HFFc6 (cell line): ENCODE results near the gene BMP7. TPM values are rescaled to one million over a fixed set of nuclear protein-coding genes. Genes with fewer than 3 reads are reported as not detected.

Experiments used
- DNase-seq: peaks from one replicate; pipeline ENCODE4 v3.0.0-alpha.2; 2018
- H3K27ac Mint-ChIP-seq: 2 replicates; pipeline ENCODE4 v1.8.0; 2020; ENCODE audit warnings: mild to moderate bottlenecking, mixed read lengths
- H3K27me3 Mint-ChIP-seq: 2 replicates; pipeline ENCODE4 v1.8.0; 2021; ENCODE audit warnings: mild to moderate bottlenecking, moderate library complexity, mixed read lengths; ENCODE audit not compliant: insufficient read depth
- H3K36me3 Mint-ChIP-seq: 2 replicates; pipeline ENCODE4 v1.8.0; 2021; ENCODE audit warnings: low read depth, mixed read lengths
- H3K4me1 Mint-ChIP-seq: 2 replicates; pipeline ENCODE4 v1.8.0; 2020; ENCODE audit warnings: low read depth, mixed read lengths
- H3K4me3 Mint-ChIP-seq: 2 replicates; pipeline ENCODE4 v1.8.0; 2020; ENCODE audit warnings: mild to moderate bottlenecking, moderate library complexity, mixed read lengths
- H3K9me3 Mint-ChIP-seq: 2 replicates; pipeline ENCODE4 v1.8.0; 2020; ENCODE audit warnings: mild to moderate bottlenecking, mixed read lengths
- total RNA-seq, 6 experiments: library from RNA; stranded (reverse); fragmentation: NEBNext Ultra II Directional; extraction: Animal tissue kit (Norgen Biotek cat#: 25700); gene quantifications; 2 replicates in 1 of 6; 3 replicates in 5 of 6; pipeline ENCODE4 v1.2.3, GENCODE V29; 2021
- TF ChIP-seq, protein P1 (sequence below): fragments of 200-600 bp; sonication (generic); IDR thresholded peaks from 2 replicates; pipeline ENCODE4 v1.5.0; 2021; ENCODE audit warnings: antibody characterized with exemption, mild to moderate bottlenecking

BMP7 gene
- total RNA-seq, 6 experiments from 2014 or later = not detected

GRCh38 chr20:57221916-57222630 lies 44.4 kb downstream of the BMP7 start:
- no peak for DNase-seq
- Mint-ChIP-seq H3K27ac (no peak overlapping the region), H3K36me3 (no peaks in the 10 kb centered on the region), H3K9me3 (no peaks in the 10 kb centered on the region; the same call in 1 of the 2 replicates), H3K4me3 (no peak overlapping the region), H3K4me1 (peaks cover 19% of the 10 kb centered on the region), H3K27me3 (peaks cover 12% of the 10 kb centered on the region; the same call in 1 of the 2 replicates)
- TF ChIP-seq, protein P1, sequence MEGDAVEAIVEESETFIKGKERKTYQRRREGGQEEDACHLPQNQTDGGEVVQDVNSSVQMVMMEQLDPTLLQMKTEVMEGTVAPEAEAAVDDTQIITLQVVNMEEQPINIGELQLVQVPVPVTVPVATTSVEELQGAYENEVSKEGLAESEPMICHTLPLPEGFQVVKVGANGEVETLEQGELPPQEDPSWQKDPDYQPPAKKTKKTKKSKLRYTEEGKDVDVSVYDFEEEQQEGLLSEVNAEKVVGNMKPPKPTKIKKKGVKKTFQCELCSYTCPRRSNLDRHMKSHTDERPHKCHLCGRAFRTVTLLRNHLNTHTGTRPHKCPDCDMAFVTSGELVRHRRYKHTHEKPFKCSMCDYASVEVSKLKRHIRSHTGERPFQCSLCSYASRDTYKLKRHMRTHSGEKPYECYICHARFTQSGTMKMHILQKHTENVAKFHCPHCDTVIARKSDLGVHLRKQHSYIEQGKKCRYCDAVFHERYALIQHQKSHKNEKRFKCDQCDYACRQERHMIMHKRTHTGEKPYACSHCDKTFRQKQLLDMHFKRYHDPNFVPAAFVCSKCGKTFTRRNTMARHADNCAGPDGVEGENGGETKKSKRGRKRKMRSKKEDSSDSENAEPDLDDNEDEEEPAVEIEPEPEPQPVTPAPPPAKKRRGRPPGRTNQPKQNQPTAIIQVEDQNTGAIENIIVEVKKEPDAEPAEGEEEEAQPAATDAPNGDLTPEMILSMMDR = no peak

DNA sequence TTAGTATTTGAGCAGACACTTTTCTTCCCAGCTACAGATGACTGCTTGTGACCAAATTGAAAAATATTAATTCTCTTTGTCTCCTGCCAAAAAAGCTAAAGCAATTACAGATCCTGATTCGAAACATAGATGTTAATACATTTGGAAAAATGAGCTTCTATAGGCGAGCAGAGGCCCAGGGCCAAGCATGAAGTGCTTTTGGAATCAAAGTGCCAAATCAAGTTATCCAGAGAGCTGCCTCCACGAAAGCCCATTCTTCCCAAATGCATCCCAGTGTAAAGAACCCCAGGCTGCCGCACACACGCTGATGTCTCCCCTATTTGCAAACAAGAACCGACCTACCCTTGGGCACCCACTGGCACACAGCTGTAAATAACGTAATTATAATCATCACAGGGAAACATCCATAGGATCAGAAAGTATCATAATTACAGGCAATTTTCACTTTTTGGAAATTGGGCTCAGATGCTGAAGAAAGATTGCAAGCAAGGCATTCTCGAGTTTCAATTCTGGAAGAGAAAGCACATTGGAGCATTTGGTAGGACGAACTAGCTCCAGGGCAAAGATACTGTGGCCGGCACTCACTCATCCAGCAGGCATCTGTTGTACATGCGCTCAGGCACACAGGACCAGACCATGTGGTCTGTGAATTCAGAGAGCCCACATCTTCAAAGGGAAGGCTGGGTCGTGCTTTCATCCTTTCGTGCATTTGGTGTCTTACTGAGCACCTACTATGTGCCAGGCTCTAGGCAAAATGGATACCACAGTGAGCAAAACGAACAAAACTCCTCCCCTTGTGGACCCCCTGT lies 45.9 kb downstream of the BMP7 start:
- DNase-seq = peak; percentile 55
- H3K27me3 Mint-ChIP-seq = peaks cover 17% of the 10 kb centered on the region
- peak overlapping the region; percentile 1; the same call in 1 of the 2 replicates for H3K4me3 Mint-ChIP-seq
- H3K27ac Mint-ChIP-seq = no peak overlapping the region
- TF ChIP-seq, protein P1 = no peak
- H3K4me1 Mint-ChIP-seq = peaks cover 19% of the 10 kb centered on the region
- H3K9me3 Mint-ChIP-seq = no peaks in the 10 kb centered on the region; the same call in 1 of the 2 replicates
- no peaks in the 10 kb centered on the region for H3K36me3 Mint-ChIP-seq

GRCh38 chr20:57219071-57219677 lies 47.3 kb downstream of the BMP7 start:
- Mint-ChIP-seq H3K27ac (no peak overlapping the region), H3K36me3 (no peaks in the 10 kb centered on the region), H3K9me3 (no peaks in the 10 kb centered on the region; the same call in 1 of the 2 replicates), H3K4me1 (peaks cover 16% of the 10 kb centered on the region), H3K27me3 (peaks cover 19% of the 10 kb centered on the region), H3K4me3 (no peak overlapping the region)
- DNase-seq = no peak
- TF ChIP-seq, protein P1 = no peak

GRCh38 chr20:57218489-57218888 lies 48.0 kb downstream of the BMP7 start:
- Mint-ChIP-seq H3K4me1 (peaks cover 10% of the 10 kb centered on the region), H3K27ac (no peak overlapping the region), H3K4me3 (no peak overlapping the region), H3K9me3 (no peaks in the 10 kb centered on the region; the same call in 1 of the 2 replicates), H3K27me3 (peaks cover 23% of the 10 kb centered on the region), H3K36me3 (no peaks in the 10 kb centered on the region)
- TF ChIP-seq, protein P1 = no peak
- no peak for DNase-seq

DNA sequence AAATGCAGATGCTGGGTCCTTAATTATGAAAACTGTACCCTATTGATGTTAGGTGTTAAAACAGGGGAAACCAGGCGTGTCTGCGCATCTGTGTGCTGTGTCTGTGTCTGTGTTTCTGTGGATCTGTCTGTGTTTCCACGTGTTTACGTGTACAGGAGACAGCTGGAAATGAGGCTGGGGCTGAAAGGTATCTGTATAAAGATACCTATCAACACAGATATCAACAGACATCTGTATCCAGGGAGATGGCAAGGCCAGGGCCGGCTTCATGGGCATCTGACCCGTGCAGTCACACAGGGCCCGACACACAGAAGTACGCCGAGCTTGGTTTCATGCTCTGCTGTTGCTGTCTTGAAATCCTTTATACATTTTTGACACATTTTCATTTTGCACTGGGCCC lies 48.6 kb downstream of the BMP7 start:
- H3K36me3 Mint-ChIP-seq = no peaks in the 10 kb centered on the region
- H3K4me1 Mint-ChIP-seq = peaks cover 9% of the 10 kb centered on the region; the same call in 1 of the 2 replicates
- TF ChIP-seq, protein P1 = no peak
- DNase-seq = no peak
- no peak overlapping the region for H3K4me3 Mint-ChIP-seq
- no peak overlapping the region for H3K27ac Mint-ChIP-seq
- no peaks in the 10 kb centered on the region; the same call in 1 of the 2 replicates for H3K9me3 Mint-ChIP-seq
- H3K27me3 Mint-ChIP-seq = peaks cover 25% of the 10 kb centered on the region
